Stimulated activated CD4-positive, alpha-beta T cell treated with anti-CD3 and anti-CD28 coated beads, Interleukin-15, amount 100 ng/mL, for 1 hour (primary cell): ENCODE results near the gene APOBEC3A.
A peak's percentile ranks its signal among the peaks of the same experiment; 100 is the strongest.
"Not testable (repeated sequence)": the region's sequence is repeated elsewhere in the genome, so short reads cannot be mapped to it uniquely, and the experiment has no call there.

Experiments
- DNase-seq, 2 donors: peaks; one replicate each; pipeline ENCODE4 v3.0.0-alpha.2; 2020; ENCODE audit warnings: low read depth in 1 of 2, low spot score in 1 of 2

APOBEC3A gene

DNA sequence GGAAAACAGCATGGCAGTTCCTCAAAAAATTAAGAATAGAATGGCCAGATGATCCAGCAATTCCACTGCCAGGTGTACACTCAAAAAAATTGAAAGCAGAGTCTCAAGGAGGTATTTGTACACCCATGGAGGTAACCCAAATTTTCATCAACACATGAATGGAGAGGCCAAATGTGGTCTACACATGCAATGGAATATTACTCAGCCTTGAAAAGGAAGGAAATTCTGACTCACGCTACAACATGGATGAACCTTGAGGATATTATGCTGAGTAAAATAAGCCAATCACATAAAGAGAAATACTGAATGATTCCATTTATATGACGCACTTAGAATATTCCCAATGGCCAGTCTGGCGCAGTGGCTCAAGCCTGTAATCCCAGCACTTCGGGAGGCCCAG lies 19.9 kb downstream of the APOBEC3A start:
- not testable (repeated sequence) for DNase-seq

GRCh38 chr22:38980587-38980986 lies 23.2 kb downstream of the APOBEC3A start:
- DNase-seq: not testable (repeated sequence)

- no peak for DNase-seq
Observed at GRCh38 chr22:38981005-38981991, 23.9 kb downstream of the APOBEC3A start.

GRCh38 chr22:38981992-38982927 lies 24.9 kb downstream of the APOBEC3A start, which contains the start of gene APOBEC3B:
Gene APOBEC3B, plus strand, starts transcription at chr22:38982347. Its CDS starts 107 bp downstream, at chr22:38982454.
- DNase-seq: peak; percentile 11 to 34

DNA sequence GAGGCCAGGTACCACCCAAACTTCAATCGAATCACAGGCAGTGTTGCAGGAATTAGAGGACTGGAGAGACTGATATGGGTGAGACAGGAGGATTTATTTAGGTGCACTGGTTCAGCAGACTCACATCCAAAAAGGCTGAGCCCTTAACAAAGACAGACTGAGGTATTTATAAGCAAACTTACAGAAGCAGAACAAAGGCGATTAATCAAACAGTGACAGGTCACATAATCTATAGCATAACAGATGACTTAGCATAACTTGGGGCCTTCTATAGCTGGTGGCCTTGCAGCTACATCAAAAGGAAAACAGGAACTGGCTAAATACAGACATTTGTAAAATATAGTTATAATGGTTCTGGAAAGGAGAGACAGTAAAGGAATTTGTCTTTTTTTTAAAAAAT lies 26.8 kb downstream of the APOBEC3A start:
- no peak for DNase-seq

DNA sequence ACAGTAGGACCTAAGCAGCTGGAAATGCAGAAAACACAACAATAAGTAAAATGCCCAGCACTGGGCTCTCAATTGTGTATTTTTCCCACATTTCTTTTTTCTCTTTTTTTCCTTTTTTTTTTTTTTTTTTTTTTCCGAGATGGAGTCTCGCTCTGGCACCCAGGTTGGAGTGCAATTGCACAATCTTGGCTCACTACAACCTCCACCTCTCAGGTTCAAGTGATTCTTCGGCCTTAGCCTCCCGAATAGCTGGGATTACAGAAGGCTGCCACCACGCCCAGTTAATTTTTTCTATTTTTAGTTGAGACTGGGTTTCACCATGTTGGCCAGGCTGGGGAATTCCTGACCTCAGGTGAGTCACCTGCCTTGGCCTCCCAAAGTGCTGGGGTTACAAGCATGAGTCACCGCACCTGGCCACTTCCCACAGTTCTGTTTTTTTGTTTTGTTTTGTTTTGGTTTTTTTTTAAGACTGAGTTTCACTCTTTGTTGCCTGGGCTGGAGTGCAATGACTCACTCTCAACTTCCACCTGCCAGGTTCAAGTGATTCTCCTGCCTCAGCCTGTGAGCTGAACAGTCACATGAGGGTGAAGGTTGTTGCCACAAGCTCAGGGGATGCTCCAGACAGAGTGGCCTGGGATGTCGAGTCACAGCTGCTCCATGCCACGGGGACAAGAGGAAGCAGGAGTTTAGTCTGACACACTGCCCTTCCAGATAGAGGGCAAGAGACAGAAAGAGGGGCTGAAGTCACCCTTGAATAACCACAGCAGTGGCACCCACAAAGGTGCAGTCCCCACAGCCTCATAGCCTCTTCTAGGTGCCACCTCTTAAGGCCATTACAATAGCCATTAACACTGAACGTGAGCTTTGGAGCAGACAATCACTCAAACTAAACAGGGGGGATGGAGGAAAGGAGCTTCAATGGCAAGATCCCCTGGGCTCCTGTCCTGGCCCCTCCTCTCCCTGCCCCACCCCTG lies 27.7 kb downstream of the APOBEC3A start:
- peak; percentile 48 to 62 for DNase-seq

GRCh38 chr22:38986629-38987028 lies 29.2 kb downstream of the APOBEC3A start:
- DNase-seq: no peak

DNA sequence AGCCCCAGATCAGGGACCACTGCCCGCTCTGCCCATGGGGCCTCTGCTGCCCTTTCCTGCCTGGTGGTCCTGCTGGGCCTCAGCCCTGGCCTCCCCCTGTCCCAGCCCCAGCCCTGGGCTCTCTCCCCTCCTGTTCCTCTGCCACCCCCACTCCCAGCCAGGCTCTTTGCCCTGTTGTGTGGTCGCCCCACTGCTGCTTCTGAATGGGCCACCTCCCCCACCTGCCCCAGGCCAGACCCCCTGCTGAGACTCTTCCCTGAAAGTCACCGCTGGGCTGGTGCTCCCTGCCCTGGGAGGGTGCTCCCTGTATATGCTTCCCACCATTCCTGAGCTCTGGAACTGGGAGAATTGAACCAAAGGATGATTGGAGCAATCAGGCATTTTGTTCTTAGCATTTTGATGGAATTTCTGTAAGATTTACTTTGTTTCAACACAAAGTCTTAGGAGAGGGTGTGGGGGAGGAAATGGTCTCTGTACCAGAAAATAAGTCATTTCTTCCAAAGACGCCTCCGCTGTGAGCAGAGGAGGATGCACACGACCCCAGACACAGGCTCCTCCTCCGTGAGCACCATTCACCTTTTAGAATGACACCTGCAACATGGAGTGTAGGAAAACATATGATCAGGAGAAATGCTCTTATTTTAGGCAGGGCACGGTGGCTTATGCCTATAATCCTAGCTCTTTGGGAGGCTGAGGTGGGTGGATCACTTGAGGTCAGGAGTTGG lies 29.9 kb downstream of the APOBEC3A start:
- no peak for DNase-seq

DNA sequence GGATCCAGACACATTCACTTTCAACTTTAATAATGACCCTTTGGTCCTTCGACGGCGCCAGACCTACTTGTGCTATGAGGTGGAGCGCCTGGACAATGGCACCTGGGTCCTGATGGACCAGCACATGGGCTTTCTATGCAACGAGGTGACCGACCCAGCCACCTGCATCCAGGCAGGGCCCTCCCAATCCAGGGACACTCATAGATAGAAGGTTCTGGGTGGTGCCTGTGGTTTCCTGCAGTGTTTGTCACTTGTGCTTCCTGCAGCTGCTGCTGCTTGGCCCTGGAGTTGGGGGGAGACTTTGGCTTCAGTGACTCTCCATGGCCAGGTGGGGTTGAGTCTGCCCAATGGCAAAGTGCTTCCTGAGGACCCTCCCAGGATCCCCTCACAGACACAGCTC lies 32.1 kb downstream of the APOBEC3A start:
- DNase-seq: no peak

GRCh38 chr22:38992871-38993371 lies 35.5 kb downstream of the APOBEC3A start:
- not testable (repeated sequence) for DNase-seq

- DNase-seq: no peak
Observed at GRCh38 chr22:38996105-38996504, 38.7 kb downstream of the APOBEC3A start.

- no peak for DNase-seq
Observed at GRCh38 chr22:38997518-38997917, 40.1 kb downstream of the APOBEC3A start.

- DNase-seq: peak; percentile 38 to 41
Observed at GRCh38 chr22:39003165-39003638, 45.8 kb downstream of the APOBEC3A start.

DNA sequence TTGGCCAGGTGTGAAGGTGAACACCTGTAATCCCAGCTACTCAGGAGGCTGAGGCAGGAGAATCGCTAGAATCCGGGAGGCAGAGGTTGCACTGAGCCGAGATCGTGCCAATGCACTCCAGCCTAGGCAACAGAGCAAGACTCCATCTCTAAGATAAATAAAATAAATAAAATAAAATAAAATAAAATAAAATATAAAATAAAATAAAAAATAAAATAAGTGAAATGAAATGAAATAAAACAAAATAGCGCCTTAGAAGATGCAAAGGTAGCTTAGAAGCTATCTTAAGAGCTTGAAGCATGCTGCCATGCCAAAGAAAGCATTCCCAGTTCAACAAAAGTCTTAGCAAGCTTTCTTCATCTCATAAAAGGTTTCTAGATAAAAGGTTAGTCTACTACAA lies 49.8 kb downstream of the APOBEC3A start:
- DNase-seq: no peak

DNA sequence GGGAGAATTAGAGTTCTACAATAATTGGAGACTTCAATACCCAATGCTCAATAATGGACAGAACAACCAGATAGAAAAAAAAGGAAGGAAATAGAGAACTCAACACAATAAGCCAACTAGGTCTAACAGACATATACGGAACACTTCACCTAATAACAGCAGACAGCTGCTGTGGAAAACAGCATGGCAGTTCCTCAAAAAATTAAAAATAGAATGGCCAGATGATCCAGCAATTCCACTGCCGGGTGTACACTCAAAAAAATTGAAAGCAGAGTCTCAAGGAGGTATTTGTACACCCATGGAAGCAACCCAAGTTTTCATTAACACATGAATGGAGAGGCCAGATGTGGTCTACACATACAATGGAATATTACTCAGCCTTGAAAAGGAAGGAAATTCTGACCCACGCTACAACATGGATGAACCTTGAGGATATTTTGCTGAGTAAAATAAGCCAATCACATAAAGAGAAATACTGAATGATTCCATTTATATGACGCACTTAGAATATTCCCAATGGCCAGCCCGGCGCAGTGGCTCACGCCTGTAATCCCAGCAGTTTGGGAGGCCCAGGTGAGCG lies 51.0 kb downstream of the APOBEC3A start:
- not testable (repeated sequence) for DNase-seq

GRCh38 chr22:39010946-39011345 lies 53.5 kb downstream of the APOBEC3A start:
- DNase-seq: no peak
